Esophagus muscularis mucosa (tissue), 4 donors: Measurements from ENCODE around the gene PITPNM3.

ENCODE experiments used
- CTCF ChIP-seq, 3 experiments: fragments of 200-600 bp in 2 of 3; fragments of 450-650 bp in 1 of 3; sonication (generic) in 2 of 3; IDR thresholded peaks; one replicate each; pipeline ENCODE4 v1.5.1; 2017 to 2019; ENCODE audit warnings: antibody characterized with exemption in 3 of 3, mild to moderate bottlenecking in 2 of 3, moderate library complexity in 1 of 3
- EP300 ChIP-seq: sonication (generic); formaldehyde crosslinking; IDR thresholded peaks from one replicate; pipeline ENCODE4 v1.6.1; 2017; ENCODE audit warnings: antibody characterized with exemption
- POLR2A ChIP-seq: fragments of 450-650 bp; IDR thresholded peaks from one replicate; pipeline ENCODE4 v1.6.1; 2017; ENCODE audit warnings: antibody characterized with exemption, moderate library complexity, mild to moderate bottlenecking, low read depth

GRCh38 chr17:6577686-6578263, 21.4 kb upstream of the PITPNM3 start:
- no peak for TF ChIP-seq CTCF (IDR thresholded peaks at IDR 0.05)
- no peak for TF ChIP-seq POLR2A
- TF ChIP-seq EP300 = no peak
